SK-N-SH (cell line): ENCODE results near the gene LRRC27.

ENCODE experiments used
- EZH2phosphoT487 ChIP-seq: fragments of 200-600 bp; sonication (generic); IDR thresholded peaks from 2 replicates; pipeline ENCODE4 v1.6.1; 2017; ENCODE audit warnings: low read depth, mixed run types, mild to moderate bottlenecking, antibody characterized with exemption, moderate library complexity, borderline replicate concordance
- JUND ChIP-seq: IDR thresholded peaks from 2 replicates; pipeline ENCODE4 v1.4.0; 2012
- POLR2AphosphoS5 ChIP-seq: IDR thresholded peaks from 2 replicates; pipeline ENCODE4 v1.6.1; 2012; ENCODE audit warnings: low read depth, low read length
- RXRA ChIP-seq: IDR thresholded peaks from 2 replicates; pipeline ENCODE4 v1.4.0; 2012; ENCODE audit warnings: low read depth, mild to moderate bottlenecking, borderline replicate concordance
- SIN3A ChIP-seq: IDR thresholded peaks from 2 replicates; pipeline ENCODE4 v1.6.1; 2012; ENCODE audit warnings: low read depth, mild to moderate bottlenecking, low read length, moderate library complexity, borderline replicate concordance
- TAF1 ChIP-seq: IDR thresholded peaks from 2 replicates; pipeline ENCODE4 v1.6.1; 2012; ENCODE audit warnings: low read depth, mild to moderate bottlenecking, low read length, moderate library complexity, borderline replicate concordance
- YY1 ChIP-seq: IDR thresholded peaks from 2 replicates; pipeline ENCODE4 v1.4.0; 2012; ENCODE audit warnings: low read depth, mild to moderate bottlenecking
- TF ChIP-seq, protein P1 (sequence below): IDR thresholded peaks from 2 replicates; pipeline ENCODE4 v1.6.1; 2012; ENCODE audit warnings: mild to moderate bottlenecking, low read depth, low read length, moderate library complexity
- TF ChIP-seq, protein P2 (sequence below): fragments of 200-600 bp; sonication (generic); IDR thresholded peaks from 2 replicates; pipeline ENCODE4 v1.6.1; 2017; ENCODE audit warnings: antibody characterized with exemption, mild to moderate bottlenecking, moderate library complexity
- TF ChIP-seq, protein P3 (sequence below): fragments of 150-350 bp; IDR thresholded peaks from 2 replicates; pipeline ENCODE4 v1.6.1; 2017; ENCODE audit warnings: antibody characterized with exemption, low read length, low read depth, borderline replicate concordance
- TF ChIP-seq, protein P4 (sequence below): IDR thresholded peaks from 2 replicates; pipeline ENCODE4 v1.4.0; 2012; ENCODE audit warnings: low read depth, borderline replicate concordance
- TF ChIP-seq, protein P5 (sequence below): IDR thresholded peaks from 2 replicates; pipeline ENCODE4 v1.4.0; 2012; ENCODE audit warnings: low read depth

DNA sequence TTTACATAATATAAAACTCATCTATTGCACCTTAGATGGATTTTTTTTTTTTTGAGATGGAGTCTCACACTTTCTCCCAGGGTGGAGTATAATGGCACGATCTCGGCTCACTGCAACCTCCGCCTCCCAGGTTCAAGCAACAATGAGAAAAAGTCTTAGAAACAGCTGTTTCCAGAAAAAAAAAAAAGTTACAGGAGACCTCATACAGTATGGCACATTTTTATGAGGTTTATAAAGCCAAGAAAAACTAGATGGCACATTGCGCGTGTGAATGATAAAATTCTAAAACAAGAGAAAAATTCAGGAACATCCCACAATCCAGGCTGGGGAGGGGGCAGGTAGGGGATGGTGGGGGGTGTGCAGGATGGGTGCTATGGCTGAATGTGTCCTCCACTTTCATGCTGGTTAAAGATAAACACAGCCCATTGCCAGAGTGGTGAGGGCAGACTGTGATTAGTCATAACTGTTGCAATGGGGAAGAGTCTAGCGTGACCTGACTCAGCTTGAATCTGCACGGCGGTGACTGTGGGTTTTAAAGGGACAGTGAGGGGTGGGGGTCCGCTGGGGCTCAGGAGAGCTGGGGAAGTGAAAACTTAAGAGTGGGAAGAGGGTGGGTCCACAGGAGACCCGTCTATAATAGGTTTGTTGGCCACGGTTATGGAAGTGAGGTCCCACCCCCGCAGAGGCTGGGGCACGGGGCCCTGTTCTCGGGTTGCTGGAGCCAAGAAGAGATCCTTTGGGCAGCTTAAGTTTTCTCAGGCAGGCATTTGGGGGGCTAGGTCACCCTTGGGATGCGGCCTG is 11.9 kb upstream of the LRRC27 start:
- TF ChIP-seq, protein P1, sequence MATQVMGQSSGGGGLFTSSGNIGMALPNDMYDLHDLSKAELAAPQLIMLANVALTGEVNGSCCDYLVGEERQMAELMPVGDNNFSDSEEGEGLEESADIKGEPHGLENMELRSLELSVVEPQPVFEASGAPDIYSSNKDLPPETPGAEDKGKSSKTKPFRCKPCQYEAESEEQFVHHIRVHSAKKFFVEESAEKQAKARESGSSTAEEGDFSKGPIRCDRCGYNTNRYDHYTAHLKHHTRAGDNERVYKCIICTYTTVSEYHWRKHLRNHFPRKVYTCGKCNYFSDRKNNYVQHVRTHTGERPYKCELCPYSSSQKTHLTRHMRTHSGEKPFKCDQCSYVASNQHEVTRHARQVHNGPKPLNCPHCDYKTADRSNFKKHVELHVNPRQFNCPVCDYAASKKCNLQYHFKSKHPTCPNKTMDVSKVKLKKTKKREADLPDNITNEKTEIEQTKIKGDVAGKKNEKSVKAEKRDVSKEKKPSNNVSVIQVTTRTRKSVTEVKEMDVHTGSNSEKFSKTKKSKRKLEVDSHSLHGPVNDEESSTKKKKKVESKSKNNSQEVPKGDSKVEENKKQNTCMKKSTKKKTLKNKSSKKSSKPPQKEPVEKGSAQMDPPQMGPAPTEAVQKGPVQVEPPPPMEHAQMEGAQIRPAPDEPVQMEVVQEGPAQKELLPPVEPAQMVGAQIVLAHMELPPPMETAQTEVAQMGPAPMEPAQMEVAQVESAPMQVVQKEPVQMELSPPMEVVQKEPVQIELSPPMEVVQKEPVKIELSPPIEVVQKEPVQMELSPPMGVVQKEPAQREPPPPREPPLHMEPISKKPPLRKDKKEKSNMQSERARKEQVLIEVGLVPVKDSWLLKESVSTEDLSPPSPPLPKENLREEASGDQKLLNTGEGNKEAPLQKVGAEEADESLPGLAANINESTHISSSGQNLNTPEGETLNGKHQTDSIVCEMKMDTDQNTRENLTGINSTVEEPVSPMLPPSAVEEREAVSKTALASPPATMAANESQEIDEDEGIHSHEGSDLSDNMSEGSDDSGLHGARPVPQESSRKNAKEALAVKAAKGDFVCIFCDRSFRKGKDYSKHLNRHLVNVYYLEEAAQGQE: no peak
- TF ChIP-seq, protein P2, sequence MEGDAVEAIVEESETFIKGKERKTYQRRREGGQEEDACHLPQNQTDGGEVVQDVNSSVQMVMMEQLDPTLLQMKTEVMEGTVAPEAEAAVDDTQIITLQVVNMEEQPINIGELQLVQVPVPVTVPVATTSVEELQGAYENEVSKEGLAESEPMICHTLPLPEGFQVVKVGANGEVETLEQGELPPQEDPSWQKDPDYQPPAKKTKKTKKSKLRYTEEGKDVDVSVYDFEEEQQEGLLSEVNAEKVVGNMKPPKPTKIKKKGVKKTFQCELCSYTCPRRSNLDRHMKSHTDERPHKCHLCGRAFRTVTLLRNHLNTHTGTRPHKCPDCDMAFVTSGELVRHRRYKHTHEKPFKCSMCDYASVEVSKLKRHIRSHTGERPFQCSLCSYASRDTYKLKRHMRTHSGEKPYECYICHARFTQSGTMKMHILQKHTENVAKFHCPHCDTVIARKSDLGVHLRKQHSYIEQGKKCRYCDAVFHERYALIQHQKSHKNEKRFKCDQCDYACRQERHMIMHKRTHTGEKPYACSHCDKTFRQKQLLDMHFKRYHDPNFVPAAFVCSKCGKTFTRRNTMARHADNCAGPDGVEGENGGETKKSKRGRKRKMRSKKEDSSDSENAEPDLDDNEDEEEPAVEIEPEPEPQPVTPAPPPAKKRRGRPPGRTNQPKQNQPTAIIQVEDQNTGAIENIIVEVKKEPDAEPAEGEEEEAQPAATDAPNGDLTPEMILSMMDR: no peak
- TF ChIP-seq, protein P3, sequence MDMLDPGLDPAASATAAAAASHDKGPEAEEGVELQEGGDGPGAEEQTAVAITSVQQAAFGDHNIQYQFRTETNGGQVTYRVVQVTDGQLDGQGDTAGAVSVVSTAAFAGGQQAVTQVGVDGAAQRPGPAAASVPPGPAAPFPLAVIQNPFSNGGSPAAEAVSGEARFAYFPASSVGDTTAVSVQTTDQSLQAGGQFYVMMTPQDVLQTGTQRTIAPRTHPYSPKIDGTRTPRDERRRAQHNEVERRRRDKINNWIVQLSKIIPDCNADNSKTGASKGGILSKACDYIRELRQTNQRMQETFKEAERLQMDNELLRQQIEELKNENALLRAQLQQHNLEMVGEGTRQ: no peak
- TF ChIP-seq POLR2AphosphoS5: 0 out of 2 replicates have a peak, but pooled peaks have one; percentile 21
- peak; percentile 65 for TF ChIP-seq JUND
- no peak for TF ChIP-seq YY1
- no peak for TF ChIP-seq EZH2phosphoT487
- TF ChIP-seq, protein P4, sequence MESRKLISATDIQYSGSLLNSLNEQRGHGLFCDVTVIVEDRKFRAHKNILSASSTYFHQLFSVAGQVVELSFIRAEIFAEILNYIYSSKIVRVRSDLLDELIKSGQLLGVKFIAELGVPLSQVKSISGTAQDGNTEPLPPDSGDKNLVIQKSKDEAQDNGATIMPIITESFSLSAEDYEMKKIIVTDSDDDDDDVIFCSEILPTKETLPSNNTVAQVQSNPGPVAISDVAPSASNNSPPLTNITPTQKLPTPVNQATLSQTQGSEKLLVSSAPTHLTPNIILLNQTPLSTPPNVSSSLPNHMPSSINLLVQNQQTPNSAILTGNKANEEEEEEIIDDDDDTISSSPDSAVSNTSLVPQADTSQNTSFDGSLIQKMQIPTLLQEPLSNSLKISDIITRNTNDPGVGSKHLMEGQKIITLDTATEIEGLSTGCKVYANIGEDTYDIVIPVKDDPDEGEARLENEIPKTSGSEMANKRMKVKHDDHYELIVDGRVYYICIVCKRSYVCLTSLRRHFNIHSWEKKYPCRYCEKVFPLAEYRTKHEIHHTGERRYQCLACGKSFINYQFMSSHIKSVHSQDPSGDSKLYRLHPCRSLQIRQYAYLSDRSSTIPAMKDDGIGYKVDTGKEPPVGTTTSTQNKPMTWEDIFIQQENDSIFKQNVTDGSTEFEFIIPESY: no peak
- no peak for TF ChIP-seq TAF1
- TF ChIP-seq RXRA: no peak
- no peak for TF ChIP-seq SIN3A
- TF ChIP-seq, protein P5, sequence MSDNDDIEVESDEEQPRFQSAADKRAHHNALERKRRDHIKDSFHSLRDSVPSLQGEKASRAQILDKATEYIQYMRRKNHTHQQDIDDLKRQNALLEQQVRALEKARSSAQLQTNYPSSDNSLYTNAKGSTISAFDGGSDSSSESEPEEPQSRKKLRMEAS: peak; percentile 53; the same call in 1 of the 2 replicates
